Measurements from ENCODE around the gene ENAH.
"Not testable (repeated sequence)": the region's sequence is repeated elsewhere in the genome, so short reads cannot be mapped to it uniquely, and the experiment has no call there.

Gene ENAH

GRCh38 chr1:225652729-225653462, at the start of gene ENAH:
TSS of gene ENAH (minus strand) at chr1:225653123. CDS start at chr1:225652690, 433 bp downstream.
- DNase-seq (ENCODE audit: low spot score): peak; percentile 94

GRCh38 chr1:225700889-225701465, 48.1 kb upstream of the ENAH start:
- DNase-seq (ENCODE audit: low spot score): peak; percentile 24

GRCh38 chr1:225700164-225700821, 47.4 kb upstream of the ENAH start:
- DNase-seq (ENCODE audit: low spot score): peak; percentile 88

GRCh38 chr1:225699336-225699735, 46.4 kb upstream of the ENAH start:
- no peak for DNase-seq (ENCODE audit: low spot score)

- DNase-seq (ENCODE audit: low spot score): not testable (repeated sequence)
Measured at GRCh38 chr1:225698194-225698593, 45.3 kb upstream of the ENAH start.

- no peak for DNase-seq (ENCODE audit: low spot score)
Measured at GRCh38 chr1:225697428-225697827, 44.5 kb upstream of the ENAH start.

GRCh38 chr1:225695578-225696337, 42.8 kb upstream of the ENAH start:
- DNase-seq (ENCODE audit: low spot score): no peak

- DNase-seq (ENCODE audit: low spot score): no peak
Measured at GRCh38 chr1:225694151-225694603, 41.3 kb upstream of the ENAH start.

GRCh38 chr1:225693697-225694096, 40.8 kb upstream of the ENAH start:
- DNase-seq (ENCODE audit: low spot score): not testable (repeated sequence)

GRCh38 chr1:225693085-225693696, 40.3 kb upstream of the ENAH start:
- no peak for DNase-seq (ENCODE audit: low spot score)

- DNase-seq (ENCODE audit: low spot score): no peak
Measured at GRCh38 chr1:225692517-225692879, 39.6 kb upstream of the ENAH start.

- DNase-seq (ENCODE audit: low spot score): peak; percentile 79
Measured at GRCh38 chr1:225691861-225692516, 39.1 kb upstream of the ENAH start.

- peak; percentile 48 for DNase-seq (ENCODE audit: low spot score)
Measured at GRCh38 chr1:225691377-225691776, 38.5 kb upstream of the ENAH start.

GRCh38 chr1:225689882-225690459, 37.0 kb upstream of the ENAH start:
- DNase-seq (ENCODE audit: low spot score): no peak

GRCh38 chr1:225688345-225688744, 35.4 kb upstream of the ENAH start:
- no peak for DNase-seq (ENCODE audit: low spot score)

- DNase-seq (ENCODE audit: low spot score): no peak
Measured at GRCh38 chr1:225685476-225686176, 32.7 kb upstream of the ENAH start.

- DNase-seq (ENCODE audit: low spot score): no peak
Measured at GRCh38 chr1:225684741-225685140, 31.8 kb upstream of the ENAH start.

- DNase-seq (ENCODE audit: low spot score): no peak
Measured at GRCh38 chr1:225681231-225681630, 28.3 kb upstream of the ENAH start.

GRCh38 chr1:225678545-225678944, 25.6 kb upstream of the ENAH start:
- no peak for DNase-seq (ENCODE audit: low spot score)

- no peak for DNase-seq (ENCODE audit: low spot score)
Measured at GRCh38 chr1:225677350-225678124, 24.6 kb upstream of the ENAH start.
